HG03175 (cell line): Measurements from ENCODE around the gene NFASC.
A peak's percentile ranks its signal among the peaks of the same experiment; 100 is the strongest.

ENCODE experiments used
- ATAC-seq: cut with Tn5 transposase; IDR thresholded peaks from one replicate; pipeline ENCODE4 v1.9.1; 2021; ENCODE audit warnings: mild to moderate bottlenecking, moderate library complexity; ENCODE audit not compliant: unreplicated experiment

NFASC gene

GRCh38 chr1:204977318-204977717 lies 106.7 kb downstream of the NFASC start:
- no peak for ATAC-seq

GRCh38 chr1:204978782-204979181 lies 108.1 kb downstream of the NFASC start:
- no peak for ATAC-seq

GRCh38 chr1:204979306-204979705 lies 108.6 kb downstream of the NFASC start:
- ATAC-seq = no peak

GRCh38 chr1:204979891-204980649 lies 109.4 kb downstream of the NFASC start:
- ATAC-seq = no peak

- ATAC-seq = no peak
Measured at GRCh38 chr1:204980840-204981405, 110.3 kb downstream of the NFASC start.

- ATAC-seq = no peak
Measured at GRCh38 chr1:204983136-204983535, 112.5 kb downstream of the NFASC start.

- ATAC-seq = no peak
Measured at GRCh38 chr1:204983881-204984280, 113.2 kb downstream of the NFASC start.

- no peak for ATAC-seq
Measured at GRCh38 chr1:204984499-204984898, 113.8 kb downstream of the NFASC start.

- no peak for ATAC-seq
Measured at GRCh38 chr1:204986181-204986580, 115.5 kb downstream of the NFASC start.

GRCh38 chr1:204987689-204988088 lies 117.0 kb downstream of the NFASC start:
- no peak for ATAC-seq

- ATAC-seq = no peak
Measured at GRCh38 chr1:204988196-204988595, 117.5 kb downstream of the NFASC start.

GRCh38 chr1:204989266-204990058 lies 118.8 kb downstream of the NFASC start:
- ATAC-seq = peak; percentile 51

- no peak for ATAC-seq
Measured at GRCh38 chr1:204990059-204990664, 119.5 kb downstream of the NFASC start.

- ATAC-seq = no peak
Measured at GRCh38 chr1:204990721-204991341, 120.2 kb downstream of the NFASC start.

- no peak for ATAC-seq
Measured at GRCh38 chr1:204991342-204991844, 120.7 kb downstream of the NFASC start.

GRCh38 chr1:204992201-204992997 lies 121.7 kb downstream of the NFASC start:
- no peak for ATAC-seq

GRCh38 chr1:204992998-204993314 lies 122.3 kb downstream of the NFASC start:
- no peak for ATAC-seq

- no peak for ATAC-seq
Measured at GRCh38 chr1:204994086-204994862, 123.6 kb downstream of the NFASC start.

- no peak for ATAC-seq
Measured at GRCh38 chr1:204996981-204997380, 126.3 kb downstream of the NFASC start.
